Activated CD8-positive, alpha-beta T cell treated with anti-CD3 and anti-CD28 coated beads for 36 hours (primary cell): ENCODE results near the gene SLC41A3. TPM values are rescaled to one million over a fixed set of nuclear protein-coding genes. Genes with fewer than 3 reads are reported as not detected.

Experiments used
- ATAC-seq: fragments of 200-7000 bp; cut with Tn5 transposase; one replicate; pipeline ENCODE4 v1.10.0; 2021; ENCODE audit warnings: mild to moderate bottlenecking, moderate library complexity
- CTCF ChIA-PET: fragments of 350-600 bp; sonication (Branson Sonifier 250); formaldehyde crosslinking; loops from one replicate; lab custom pipeline; 2021; ENCODE audit warnings: antibody characterized with exemption; lab: Charles Lee
- POLR2A ChIA-PET: fragments of 350-600 bp; sonication (Branson Sonifier 250); formaldehyde crosslinking; loops from one replicate; lab custom pipeline; 2021; ENCODE audit warnings: antibody characterized with exemption; lab: Charles Lee
- DNase-seq: peaks from one replicate; pipeline ENCODE4 v3.0.0-alpha.2; 2020
- H3K27ac Mint-ChIP-seq: one replicate; pipeline ENCODE4 v1.8.0; 2021; ENCODE audit warnings: mild to moderate bottlenecking, mixed read lengths
- H3K27me3 Mint-ChIP-seq: one replicate; pipeline ENCODE4 v1.8.0; 2021; ENCODE audit warnings: mixed read lengths
- H3K36me3 Mint-ChIP-seq: one replicate; pipeline ENCODE4 v1.8.0; 2021; ENCODE audit warnings: low read depth, mixed read lengths
- H3K4me1 Mint-ChIP-seq: one replicate; pipeline ENCODE4 v1.8.0; 2021; ENCODE audit warnings: low read depth, mixed read lengths
- H3K4me3 Mint-ChIP-seq: one replicate; pipeline ENCODE4 v1.8.0; 2021; ENCODE audit warnings: mild to moderate bottlenecking, moderate library complexity, mixed read lengths
- H3K9me3 Mint-ChIP-seq: one replicate; pipeline ENCODE4 v1.8.0; 2021; ENCODE audit warnings: mixed read lengths
- intact Hi-C: fragments of 100-400 bp; cut with micrococcal nuclease; formaldehyde crosslinking; loops from one replicate; pipeline ENCODE4 v1.10.0; 2022
- total RNA-seq, 2 experiments: library from RNA; stranded (reverse); gene quantifications; one replicate each; pipeline ENCODE4 v1.2.3, GENCODE V29; 2021
- TF ChIP-seq, protein P1 (sequence below): fragments of 200-600 bp; IDR thresholded peaks from one replicate; pipeline ENCODE4 v1.8.0; 2022; ENCODE audit warnings: antibody characterized with exemption, mild to moderate bottlenecking

Gene SLC41A3
- total RNA-seq, 2 experiments from 2014 or later = 19.1 to 23.4 TPM

DNA sequence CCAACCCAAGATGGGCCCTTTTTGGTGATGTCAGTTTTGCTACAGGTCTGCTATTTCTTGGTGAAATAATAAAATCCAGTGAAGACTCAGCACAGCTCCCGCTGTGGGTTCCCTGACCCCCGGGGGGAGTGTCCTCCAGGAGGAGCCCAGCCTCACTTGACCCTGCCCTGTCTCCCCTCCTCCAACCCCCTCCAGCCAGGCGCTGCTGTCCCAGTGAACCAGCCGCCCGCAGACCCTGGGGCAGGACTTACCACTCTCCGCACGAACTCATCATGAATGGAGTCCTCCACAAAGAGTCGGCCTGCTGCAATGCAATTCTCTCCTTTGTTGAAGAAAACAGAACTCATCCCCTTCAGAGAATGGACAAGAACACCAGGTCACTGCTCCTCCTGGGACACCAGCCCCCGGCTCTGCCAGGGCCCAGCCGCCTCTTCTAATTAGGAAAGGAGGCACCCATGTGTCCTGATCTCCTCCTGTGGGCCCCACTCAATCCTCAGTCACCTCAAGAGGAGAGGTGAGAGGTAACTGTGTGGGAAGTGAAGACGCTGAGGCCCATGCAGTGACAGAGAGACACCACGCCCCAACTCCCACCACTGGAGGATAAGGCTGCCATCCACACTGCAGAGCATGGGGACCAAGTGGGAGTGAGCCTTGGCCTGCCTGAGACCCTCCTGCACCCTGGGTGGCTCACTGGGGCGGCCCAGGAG is 28.8 kb upstream of the SLC41A3 start:
- Mint-ChIP-seq H3K27me3 (no peaks in the 10 kb centered on the region), H3K4me1 (no peaks in the 10 kb centered on the region), H3K27ac (no peak overlapping the region), H3K4me3 (no peak overlapping the region), H3K9me3 (no peaks in the 10 kb centered on the region), H3K36me3 (no peaks in the 10 kb centered on the region)
- POLR2A ChIA-PET = no interaction called here
- ATAC-seq (no peak), DNase-seq (no peak)
- CTCF ChIA-PET = no interaction called here
- TF ChIP-seq, protein P1, sequence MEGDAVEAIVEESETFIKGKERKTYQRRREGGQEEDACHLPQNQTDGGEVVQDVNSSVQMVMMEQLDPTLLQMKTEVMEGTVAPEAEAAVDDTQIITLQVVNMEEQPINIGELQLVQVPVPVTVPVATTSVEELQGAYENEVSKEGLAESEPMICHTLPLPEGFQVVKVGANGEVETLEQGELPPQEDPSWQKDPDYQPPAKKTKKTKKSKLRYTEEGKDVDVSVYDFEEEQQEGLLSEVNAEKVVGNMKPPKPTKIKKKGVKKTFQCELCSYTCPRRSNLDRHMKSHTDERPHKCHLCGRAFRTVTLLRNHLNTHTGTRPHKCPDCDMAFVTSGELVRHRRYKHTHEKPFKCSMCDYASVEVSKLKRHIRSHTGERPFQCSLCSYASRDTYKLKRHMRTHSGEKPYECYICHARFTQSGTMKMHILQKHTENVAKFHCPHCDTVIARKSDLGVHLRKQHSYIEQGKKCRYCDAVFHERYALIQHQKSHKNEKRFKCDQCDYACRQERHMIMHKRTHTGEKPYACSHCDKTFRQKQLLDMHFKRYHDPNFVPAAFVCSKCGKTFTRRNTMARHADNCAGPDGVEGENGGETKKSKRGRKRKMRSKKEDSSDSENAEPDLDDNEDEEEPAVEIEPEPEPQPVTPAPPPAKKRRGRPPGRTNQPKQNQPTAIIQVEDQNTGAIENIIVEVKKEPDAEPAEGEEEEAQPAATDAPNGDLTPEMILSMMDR = no peak
- intact Hi-C loops = no loop called here

DNA sequence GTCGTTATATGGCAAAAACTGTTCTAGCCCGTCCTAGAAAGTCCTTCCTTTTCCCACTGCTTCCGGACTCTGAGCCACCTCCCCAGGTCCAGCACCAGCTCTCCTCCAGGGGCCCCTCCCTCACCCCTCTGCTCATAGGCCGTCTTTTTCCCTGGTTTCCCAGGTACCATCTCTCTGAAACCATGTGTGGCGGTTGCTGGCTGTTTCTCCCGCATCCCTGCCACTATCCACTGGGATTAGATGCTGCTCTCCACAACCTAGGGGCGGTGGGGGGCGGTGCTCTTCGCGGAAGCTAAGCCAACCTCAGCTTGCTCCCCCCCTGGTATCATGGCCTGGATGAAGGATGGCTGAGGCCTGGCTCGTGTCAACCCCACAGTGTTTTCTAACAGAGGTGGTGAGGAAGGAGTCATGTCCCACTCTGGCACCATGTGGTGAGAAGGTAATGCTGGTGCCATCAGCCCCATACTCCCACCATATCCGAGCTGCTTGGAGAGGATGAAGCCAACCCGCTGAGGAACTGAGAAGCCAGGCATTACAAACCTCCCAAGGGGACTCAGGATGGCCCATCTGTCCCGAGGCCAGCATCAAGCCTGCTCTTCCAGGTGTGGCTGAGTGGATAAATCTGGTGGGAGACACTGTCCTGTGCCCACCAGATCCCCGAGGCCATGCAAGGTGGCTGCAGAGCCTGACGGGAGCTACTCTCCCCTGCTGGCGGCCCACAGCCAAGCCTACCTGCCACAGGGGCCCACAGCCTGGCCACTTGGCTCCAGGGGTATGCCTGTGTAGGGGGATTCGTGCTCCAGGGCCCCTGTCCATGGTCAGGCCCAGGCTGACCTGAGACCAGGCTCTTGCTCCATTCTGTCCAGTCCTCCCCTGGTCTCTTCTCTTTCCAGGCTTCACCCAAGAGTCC is 27.9 kb upstream of the SLC41A3 start:
- Mint-ChIP-seq H3K27me3 (no peaks in the 10 kb centered on the region), H3K27ac (no peak overlapping the region), H3K4me1 (no peaks in the 10 kb centered on the region), H3K36me3 (no peaks in the 10 kb centered on the region), H3K9me3 (no peaks in the 10 kb centered on the region), H3K4me3 (no peak overlapping the region)
- CTCF ChIA-PET = interaction anchor here (1.0 kb wide), 1 partner anchor 22 kb away, joined by 3 read pairs; no protein-coding TSS in a partner anchor
- POLR2A ChIA-PET = no interaction called here
- ATAC-seq = no peak
- no peak for DNase-seq
- TF ChIP-seq, protein P1 = no peak
- intact Hi-C loops = no loop called here

DNA sequence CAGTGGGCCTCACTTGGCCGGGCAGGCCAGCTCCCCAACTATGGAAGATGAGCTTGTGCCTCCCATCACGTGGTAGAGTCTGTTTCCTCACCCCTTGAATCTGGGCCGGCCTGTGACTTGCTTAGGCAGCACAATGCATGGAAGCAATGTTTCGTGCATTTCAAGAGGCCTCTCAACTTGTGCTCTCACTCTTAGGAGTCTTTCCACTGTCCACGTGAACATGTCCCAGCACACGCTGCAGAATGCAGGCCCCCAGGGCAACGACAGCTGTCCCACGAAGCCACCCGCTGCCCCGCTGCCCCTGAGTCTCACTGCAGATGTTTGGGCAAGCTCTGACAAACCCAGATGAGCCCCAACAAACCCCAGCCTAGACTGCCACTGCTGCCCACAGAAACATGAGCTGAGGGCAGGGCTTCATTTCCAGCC is 27.2 kb upstream of the SLC41A3 start:
- Mint-ChIP-seq H3K4me3 (no peak overlapping the region), H3K27me3 (no peaks in the 10 kb centered on the region), H3K27ac (no peak overlapping the region), H3K4me1 (no peaks in the 10 kb centered on the region), H3K36me3 (no peaks in the 10 kb centered on the region), H3K9me3 (no peaks in the 10 kb centered on the region)
- TF ChIP-seq, protein P1 = no peak
- no peak for ATAC-seq
- intact Hi-C loops = no loop called here
- CTCF ChIA-PET = interaction anchor here (1.0 kb wide), 1 partner anchor 23 kb away, joined by 3 read pairs; no protein-coding TSS in a partner anchor
- DNase-seq = no peak
- POLR2A ChIA-PET = no interaction called here

DNA sequence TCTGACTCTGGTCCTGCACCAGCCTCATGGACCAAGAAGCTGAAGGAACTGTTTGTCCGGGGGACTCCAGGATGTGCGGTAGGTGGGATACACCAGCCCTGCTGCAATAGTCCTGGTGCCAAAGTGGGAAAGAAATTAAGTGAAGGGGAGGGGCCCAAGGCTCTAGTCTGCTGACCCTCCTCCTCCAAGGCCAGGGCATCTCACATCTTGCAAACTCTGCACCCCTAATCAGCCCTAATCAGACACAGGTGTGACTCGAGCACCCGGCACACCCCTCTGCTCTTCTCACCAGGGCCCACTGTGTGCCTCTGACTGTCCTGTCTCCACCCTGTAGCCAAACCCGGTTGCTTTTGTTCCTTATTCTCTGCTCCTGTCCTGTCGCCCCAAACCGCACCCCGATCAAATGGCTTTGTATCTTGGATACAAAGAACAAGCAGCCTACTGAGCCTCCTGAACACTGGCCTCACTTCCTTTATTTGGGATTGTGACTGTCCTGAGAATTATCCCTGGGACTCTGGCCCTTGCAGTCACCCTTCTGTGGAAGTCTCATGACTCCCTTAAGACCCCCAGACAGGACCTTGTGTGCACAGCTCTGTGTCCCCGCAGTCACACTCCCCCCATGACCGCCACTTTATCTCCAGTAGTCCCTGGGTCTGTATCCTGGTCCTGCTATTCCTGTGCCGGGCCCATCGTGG is 26.7 kb upstream of the SLC41A3 start:
- TF ChIP-seq, protein P1 = no peak
- H3K4me3 Mint-ChIP-seq = no peak overlapping the region
- H3K27me3 Mint-ChIP-seq = no peaks in the 10 kb centered on the region
- no peaks in the 10 kb centered on the region for H3K4me1 Mint-ChIP-seq
- no peak overlapping the region for H3K27ac Mint-ChIP-seq
- ATAC-seq = no peak
- ChIA-PET CTCF (interaction anchor here (1.0 kb wide), 1 partner anchor 24 kb away, joined by 3 read pairs; no protein-coding TSS in a partner anchor), POLR2A (no interaction called here)
- no peaks in the 10 kb centered on the region for H3K36me3 Mint-ChIP-seq
- no peaks in the 10 kb centered on the region for H3K9me3 Mint-ChIP-seq
- DNase-seq = no peak
- intact Hi-C loops = no loop called here
